ENCODE data around the gene PFN2.
"Not testable (repeated sequence)": the region's sequence is repeated elsewhere in the genome, so short reads cannot be mapped to it uniquely, and the experiment has no call there.

The PFN2 gene

GRCh38 chr3:149967086-149967685, 3.5 kb downstream of the PFN2 start:
- peak; percentile 38 for DNase-seq

DNA sequence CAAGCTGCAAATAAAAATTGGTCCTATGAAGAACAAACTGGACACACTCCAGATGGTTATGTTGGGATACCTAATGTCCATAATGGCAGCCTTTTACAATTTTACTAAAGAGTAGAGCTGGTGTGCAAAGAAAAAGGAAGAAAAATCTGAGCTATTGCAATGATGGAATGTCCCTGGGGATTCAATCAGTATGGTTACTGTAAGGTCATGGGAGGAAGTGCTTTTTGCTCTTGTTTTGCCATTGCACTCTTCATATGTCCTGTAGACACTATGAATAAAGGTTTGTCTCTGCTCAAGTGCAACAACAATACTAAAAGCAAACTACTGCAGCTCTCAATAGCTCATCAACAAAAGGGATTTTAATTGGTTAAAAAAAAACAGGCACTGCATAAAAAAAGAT, 5.4 kb downstream of the PFN2 start:
- no peak for DNase-seq

- no peak for DNase-seq
These were observed 6.4 kb downstream of the PFN2 start for GRCh38 chr3:149964291-149964690.

DNA sequence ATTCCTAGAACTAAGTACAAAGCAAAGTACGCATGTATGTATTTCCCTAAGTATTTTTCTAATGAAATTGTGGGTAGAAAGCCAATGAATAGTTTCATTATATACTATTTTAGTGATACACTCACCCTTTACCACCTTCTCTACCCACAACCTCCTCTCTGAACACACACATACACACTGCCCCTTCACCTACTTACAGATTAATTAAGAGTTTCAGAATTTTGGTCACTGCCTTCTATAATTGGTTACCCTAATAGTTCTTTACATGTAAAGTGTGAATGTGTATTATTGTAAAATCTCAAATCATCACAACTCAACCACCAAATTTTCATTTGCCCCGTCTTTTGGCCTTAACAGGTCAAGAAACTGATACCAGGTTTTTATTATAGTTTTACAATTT, 7.2 kb downstream of the PFN2 start:
- DNase-seq: no peak

DNA sequence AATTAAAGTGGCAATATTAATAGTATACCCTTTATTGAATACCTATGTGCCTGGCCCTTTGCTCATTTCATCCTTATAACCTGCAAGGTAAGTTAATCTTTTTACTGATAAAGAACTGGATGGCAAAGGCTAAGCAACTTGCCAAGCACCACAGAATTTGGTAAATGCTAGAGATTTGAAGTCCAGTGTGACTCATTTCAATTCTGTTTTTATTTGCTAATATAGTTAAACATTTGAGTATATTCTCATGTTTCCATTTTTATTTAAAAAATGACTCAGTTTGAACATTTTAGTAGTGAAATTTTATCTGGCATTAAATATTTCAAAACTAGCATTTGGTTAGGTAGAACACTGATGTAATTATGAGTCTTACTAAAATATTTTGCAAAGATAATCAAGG, 11.3 kb downstream of the PFN2 start:
- DNase-seq: no peak

DNA sequence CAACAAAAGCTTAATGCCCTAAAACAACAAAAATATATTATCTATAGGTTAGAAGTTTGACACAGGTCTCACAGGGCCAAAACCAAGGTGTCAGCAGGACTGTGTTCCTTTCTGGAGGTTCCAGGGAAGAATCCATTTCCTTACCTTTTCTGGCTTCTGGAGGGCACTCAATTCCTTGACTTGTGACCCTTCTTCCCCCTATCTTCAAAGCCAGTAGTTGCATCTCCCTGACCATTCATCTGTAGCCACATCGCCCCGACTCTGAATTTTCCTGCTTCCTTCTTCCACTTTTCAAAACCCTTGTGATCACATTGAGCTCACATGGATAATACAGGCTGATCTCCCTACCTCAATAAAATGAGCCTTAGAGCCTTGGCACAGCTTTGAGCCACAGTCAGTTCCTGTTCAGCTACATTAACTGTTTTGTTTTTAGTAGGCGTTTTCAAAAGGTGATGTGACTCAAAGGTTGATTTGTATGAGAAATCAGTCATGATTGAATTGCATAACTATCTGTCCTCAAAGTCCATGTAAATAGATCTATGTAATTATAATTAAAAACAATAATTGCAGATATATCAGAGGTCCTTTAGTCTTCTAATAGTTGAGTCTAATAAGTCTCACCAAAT, 12.4 kb downstream of the PFN2 start:
- no peak for DNase-seq

- DNase-seq: no peak
These were observed 13.2 kb downstream of the PFN2 start for GRCh38 chr3:149957361-149958125.

- no peak for DNase-seq
These were observed 15.2 kb downstream of the PFN2 start for GRCh38 chr3:149955449-149955848.

DNA sequence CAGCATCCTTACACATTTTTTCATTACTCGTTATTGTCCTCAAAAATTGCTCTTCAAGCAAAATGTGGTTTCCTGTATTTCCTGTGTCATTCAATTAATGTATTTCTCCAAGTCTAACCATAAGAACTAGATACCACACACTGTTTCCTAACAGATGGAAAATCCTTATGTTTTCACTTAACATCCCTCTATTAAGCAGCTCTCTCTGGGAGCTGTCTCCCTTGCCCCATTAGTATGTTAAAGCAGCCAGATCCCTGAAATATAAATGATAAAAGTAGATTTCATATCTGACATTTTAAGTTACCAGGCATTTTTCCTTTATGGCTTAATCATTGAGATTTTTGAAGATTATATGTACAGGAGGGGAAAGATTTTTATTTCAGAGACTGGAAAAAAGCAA, 15.9 kb downstream of the PFN2 start:
- no peak for DNase-seq

DNA sequence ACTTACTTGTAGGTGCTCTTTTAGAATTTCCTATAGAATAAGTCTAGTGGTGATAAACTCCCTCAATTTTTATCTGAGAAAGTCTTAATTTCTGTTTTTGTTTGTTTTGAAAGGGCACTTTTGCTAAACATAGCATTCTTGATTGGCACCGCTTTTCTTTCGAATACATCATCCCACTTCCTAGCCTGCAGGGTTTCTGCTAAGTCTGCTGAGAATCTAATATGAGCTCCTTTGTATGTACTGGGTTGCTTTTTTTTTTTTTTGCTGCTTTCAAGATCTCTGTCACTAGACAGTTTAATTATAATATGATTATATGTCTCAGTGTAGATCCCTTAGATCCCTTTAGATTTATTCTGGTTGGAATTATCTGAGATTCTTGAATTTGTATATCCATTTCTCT, 21.5 kb downstream of the PFN2 start:
- DNase-seq: no peak

GRCh38 chr3:149947231-149947630, 23.5 kb downstream of the PFN2 start:
- no peak for DNase-seq

DNA sequence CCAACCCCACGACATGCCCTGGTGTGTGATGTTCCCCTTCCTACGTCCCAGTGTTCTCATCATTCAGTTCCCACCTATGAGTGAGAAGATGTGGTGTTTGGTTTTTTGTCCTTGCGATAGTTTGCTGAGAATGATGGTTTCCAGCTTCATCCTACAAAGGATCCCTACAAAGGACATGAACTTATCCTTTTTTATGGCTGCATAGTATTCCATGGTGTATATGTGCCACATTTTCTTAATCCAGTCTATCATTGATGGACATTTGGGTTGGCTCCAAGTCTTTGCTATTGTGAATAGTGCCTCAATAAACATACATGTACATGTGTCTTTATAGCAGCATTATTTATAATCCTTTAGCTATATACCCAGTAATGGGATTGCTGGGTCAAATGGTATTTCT, 26.7 kb downstream of the PFN2 start:
- DNase-seq: not testable (repeated sequence)

DNA sequence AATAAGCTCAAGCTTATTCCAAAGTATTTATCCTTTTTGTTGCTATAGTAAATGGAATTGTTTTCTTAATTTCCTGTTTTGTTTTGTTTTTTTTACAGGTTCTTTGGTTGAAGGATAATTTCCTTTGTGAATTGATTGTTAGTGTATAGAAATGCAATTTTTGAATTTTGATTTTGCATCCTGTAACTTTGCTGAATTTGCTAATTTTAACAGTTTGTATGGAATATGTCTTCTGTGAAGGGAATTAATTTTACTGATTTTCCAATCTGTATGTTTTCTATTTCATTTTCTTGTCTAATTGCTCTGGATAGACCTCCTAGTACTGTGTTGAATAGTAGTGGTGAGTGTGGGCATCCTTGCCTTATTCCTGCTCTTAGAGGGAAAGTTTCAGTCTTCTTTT, 28.3 kb downstream of the PFN2 start:
- no peak for DNase-seq

DNA sequence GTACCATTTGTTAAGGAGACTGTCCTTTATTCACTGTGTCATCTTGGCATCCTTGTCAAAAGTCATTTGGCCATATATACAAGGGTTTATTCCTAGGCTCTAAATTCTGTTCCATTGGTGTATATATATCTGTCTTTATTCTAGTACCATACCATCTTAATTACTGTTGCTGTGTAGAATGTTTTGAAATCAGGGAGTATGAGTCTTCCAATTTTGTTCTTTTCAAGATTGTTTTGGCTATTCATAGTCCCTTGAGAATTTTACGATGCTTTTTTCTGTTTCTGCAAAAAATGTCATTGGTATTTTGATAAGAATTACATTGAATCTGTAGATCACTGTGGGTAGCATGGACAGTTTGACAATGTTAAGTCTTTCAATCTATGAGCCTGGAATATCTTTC, 28.7 kb downstream of the PFN2 start:
- DNase-seq: no peak

DNA sequence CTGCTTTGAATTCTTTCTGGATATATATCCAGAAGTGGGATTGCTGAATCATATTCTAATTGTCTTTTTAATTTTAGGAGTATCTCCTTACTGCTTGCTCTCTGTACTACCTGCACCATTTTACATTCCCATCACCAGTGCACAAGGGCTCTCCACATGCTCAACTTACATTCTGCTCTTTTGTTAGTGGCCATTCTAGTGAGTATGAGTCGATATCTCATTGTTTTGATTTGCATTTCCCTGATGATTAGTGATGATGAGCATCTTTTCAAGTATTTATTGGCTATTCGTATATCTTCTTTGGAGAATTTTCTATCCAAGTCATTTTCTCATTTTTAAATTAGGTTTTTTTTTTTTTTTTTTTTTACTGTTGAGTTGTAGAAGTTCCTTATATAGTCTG, 29.5 kb downstream of the PFN2 start:
- DNase-seq: no peak

GRCh38 chr3:149938392-149939055, 32.2 kb downstream of the PFN2 start:
- DNase-seq: not testable (repeated sequence)

DNA sequence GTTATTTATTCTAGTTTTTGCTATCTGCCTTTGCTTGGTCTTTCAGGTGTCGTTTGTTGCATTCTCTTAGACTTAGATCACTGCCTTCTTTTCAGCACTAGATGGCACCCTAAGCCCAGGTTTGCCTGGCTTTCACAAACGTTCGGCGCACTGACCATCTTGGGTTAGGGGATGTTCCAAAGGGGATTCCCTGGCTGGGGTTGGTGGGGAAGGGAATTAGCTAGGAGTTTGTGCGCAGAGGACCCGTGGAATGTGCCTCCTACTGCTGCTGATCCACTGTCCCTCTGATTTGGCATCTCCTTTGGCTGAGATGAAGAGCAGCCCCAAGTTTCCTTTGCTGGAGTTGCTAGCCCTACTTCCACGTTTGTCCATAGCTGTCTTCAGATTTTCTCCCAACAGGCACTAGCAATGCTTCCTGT, 33.9 kb downstream of the PFN2 start:
- no peak for DNase-seq

GRCh38 chr3:149934524-149934923, 36.2 kb downstream of the PFN2 start:
- DNase-seq: no peak

DNA sequence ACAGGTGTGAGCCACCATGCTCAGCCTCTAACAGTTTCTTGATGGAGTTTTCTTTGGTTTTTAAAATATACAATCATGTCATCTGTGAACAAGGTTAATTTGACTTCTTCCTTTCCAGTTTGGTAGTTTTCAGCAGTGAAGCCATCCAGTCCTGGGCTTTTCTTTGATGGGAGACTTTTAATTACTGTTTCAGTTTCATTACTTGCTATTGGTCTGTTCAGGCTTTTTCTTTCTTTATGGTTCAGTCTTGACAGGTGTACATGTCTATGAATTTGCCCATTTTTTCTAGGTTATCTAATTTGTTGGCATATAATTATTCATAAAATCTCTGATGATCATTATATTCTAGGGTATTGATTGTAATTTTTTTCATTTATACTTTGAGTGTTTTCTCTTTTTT, 36.8 kb downstream of the PFN2 start:
- no peak for DNase-seq

GRCh38 chr3:149933008-149933407, 37.7 kb downstream of the PFN2 start:
- no peak for DNase-seq

DNA sequence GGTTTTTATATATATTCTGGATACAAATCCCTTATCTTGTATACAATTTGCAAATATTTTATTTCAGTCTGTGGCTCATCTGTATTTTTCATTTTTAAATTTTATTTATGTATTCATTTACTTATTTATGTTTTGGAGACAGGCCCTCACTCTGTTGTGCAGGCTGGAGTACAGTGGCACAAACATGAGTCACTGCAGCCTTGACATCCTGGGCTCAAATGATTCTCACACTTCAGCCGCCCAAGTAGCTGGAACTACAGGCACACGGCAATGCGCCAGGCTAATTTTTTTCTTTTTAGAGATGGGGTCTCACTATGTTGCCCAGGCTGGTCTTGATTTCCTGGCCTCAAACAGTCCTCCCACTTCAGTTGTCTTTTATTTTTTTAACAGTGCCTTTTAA, 50.6 kb downstream of the PFN2 start:
- no peak for DNase-seq

DNA sequence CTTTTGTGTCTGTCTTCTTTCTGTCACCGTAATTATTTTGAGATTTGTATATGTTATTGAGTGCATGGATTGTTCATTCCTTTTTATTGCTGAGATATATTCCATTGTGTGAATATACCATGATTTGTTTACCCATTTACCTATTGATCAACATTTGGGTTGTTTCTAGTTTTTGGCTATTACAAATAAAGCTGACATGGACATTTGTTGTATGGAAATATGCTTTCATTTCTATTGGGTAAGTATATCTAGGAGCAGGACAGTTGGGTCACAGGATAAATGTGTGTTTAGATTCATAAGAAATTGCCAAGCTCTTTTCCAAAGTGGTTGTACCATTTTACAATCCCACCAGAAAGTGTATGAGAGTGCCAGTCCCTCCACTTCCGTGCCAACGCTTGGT, 51.2 kb downstream of the PFN2 start:
- DNase-seq: no peak

- DNase-seq: no peak
These were observed 53.5 kb downstream of the PFN2 start for GRCh38 chr3:149917124-149917667.
